ENCODE data around the gene SMYD2.

Gene SMYD2

DNA sequence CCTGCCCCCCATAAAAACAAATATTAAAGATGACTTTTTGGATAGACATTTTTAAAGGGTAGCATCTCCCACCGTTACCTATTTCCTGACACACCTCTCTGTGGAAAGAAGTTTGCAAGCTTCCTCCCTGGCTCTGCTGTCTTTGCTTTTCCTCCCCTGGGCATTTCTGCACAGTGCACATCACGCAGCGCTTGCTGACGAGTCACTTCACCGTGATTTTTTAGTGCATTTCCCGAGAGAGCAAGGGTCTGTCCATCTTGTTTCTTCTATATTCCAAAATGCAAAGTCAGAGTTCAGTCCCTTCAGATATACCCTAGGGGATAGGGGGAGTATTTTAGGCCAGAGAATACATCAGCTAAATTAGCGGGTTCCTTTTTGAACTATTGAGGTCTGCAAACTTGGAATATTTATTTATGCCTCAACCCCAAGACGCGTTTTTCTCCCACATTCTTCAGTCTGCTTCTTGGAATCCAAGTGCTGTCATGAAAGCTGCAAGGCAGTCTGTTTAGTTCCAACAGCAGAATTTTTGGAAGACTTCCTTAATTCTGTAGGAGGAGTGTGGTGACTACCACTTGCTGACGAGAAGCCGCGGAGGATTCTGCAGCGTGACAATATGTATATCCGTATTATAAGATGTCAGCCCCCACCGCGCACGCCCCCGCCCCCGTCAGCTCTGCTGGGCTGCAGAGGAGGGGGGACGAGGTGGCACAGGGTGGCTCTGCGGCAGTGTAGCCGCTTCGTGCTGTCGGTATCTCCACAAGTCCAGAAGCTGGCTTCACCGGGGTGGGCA lies 22.4 kb downstream of the SMYD2 start:
- no peak for TF ChIP-seq GATA2 (IDR thresholded peaks at IDR 0.05; ENCODE audit: low read depth, low read length)
- no peak for TF ChIP-seq GATA3 (IDR thresholded peaks at IDR 0.05; ENCODE audit: low read depth, low read length)

DNA sequence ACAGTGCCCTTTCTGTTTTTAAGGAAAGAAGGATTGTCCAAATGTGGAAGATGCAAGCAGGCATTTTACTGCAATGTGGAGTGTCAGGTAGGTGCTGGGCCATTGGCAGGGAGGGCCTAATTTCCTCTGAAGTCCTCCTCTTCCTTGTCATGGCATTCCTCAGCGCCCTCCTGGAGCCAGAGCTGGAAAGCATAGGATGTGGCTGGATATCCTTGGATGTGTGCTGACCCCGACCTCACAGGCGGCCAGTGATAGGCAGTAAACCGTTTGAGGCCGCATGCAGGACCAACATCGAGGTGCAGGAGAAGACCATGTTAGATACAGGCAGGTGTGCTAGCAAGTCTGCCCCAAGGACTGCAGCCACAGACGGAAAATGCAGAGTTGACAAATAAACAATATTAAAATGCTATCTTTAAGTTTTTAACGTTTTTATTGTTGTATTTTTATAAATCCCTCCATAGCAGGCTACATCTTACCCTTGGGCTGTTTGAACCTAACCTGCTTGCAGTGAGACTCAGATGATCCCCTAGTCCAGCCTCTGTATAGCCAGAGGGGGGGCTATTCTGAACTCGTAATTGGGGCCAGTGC lies 24.3 kb downstream of the SMYD2 start:
- TF ChIP-seq GATA2 (IDR thresholded peaks at IDR 0.05; ENCODE audit: low read depth, low read length) = no peak
- TF ChIP-seq GATA3 (IDR thresholded peaks at IDR 0.05; ENCODE audit: low read depth, low read length) = no peak

DNA sequence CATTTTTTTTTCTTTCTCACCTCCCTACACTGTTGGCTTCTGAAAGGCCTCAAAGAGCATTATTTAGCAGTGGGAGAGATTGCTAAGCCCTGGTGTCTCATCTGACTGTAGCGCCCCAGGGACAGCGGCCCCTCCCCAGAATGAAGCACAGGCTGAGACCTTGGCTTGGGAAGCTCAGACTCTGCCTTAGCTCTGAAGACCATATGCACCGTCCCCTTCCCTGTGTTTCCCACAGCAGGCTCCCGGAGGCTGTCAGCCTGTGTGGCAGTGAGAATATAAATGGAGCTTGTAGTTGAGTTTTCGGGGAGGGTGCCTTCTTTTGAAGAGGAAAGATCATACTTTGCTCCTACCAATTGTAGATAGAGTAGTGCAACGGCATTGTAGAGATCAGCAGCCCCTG lies 25.3 kb downstream of the SMYD2 start:
- no peak for TF ChIP-seq GATA2 (IDR thresholded peaks at IDR 0.05; ENCODE audit: low read depth, low read length)
- TF ChIP-seq GATA3 (IDR thresholded peaks at IDR 0.05; ENCODE audit: low read depth, low read length) = no peak

DNA sequence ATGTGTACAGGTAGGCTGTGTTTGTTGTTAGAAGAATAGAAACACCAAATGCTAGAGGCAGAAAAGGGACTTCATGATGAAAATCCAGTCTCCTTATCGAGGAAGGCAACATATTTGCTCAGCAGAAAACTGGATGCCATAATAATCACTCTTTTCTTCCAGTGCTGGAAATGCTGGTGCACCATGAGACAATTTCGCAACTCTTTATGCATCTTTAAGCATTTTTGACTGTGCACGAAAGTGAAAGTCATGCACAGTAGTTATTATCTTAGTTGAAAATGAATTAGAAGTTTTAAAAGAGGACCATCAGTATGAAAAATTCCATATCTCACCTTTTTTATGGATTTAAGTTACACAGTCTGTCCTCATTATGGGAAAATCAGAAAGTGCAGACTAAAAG lies 29.1 kb downstream of the SMYD2 start:
- TF ChIP-seq GATA3 (IDR thresholded peaks at IDR 0.05; ENCODE audit: low read depth, low read length) (no peak), GATA2 (IDR thresholded peaks at IDR 0.05; ENCODE audit: low read depth, low read length) (no peak)

GRCh38 chr1:214310777-214311690 lies 30.1 kb downstream of the SMYD2 start:
- TF ChIP-seq GATA2 (IDR thresholded peaks at IDR 0.05; ENCODE audit: low read depth, low read length) = no peak
- TF ChIP-seq GATA3 (IDR thresholded peaks at IDR 0.05; ENCODE audit: low read depth, low read length) = no peak

- TF ChIP-seq GATA3 (IDR thresholded peaks at IDR 0.05; ENCODE audit: low read depth, low read length) = no peak
- TF ChIP-seq GATA2 (IDR thresholded peaks at IDR 0.05; ENCODE audit: low read depth, low read length) = no peak
Observed at GRCh38 chr1:214312530-214313051, 31.6 kb downstream of the SMYD2 start.

DNA sequence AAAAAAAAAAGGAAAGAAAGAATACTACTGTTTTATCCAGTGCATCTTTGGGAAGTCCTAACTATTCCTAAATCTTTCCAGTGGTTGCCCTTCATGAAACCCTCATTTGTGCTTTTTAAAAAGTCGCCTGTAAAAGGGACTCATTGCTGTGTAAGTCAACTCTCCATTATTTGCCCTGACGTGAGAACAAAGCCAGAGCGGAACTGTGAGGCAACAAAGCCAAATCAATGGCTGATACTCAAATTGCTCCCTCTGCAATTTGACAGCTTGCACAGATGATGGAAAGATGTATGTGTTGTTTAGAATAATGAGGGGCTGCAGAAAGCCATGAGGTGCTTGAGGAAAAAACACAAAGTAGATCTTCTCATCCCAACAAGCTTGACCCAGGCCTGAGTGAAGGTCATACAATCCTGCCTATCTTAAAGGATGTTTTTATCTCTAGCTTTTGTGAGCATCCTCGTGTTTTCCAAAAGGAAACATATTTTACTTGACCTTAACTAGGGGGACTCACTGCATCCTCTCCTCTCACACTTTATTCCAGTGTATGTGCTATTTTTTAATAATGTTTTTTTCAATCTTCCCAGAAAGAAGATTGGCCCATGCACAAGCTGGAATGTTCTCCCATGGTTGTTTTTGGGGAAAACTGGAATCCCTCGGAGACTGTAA lies 33.4 kb downstream of the SMYD2 start:
- TF ChIP-seq GATA3 (IDR thresholded peaks at IDR 0.05; ENCODE audit: low read depth, low read length) (no peak), GATA2 (IDR thresholded peaks at IDR 0.05; ENCODE audit: low read depth, low read length) (no peak)

GRCh38 chr1:214316593-214316992 lies 35.6 kb downstream of the SMYD2 start:
- no peak for TF ChIP-seq GATA3 (IDR thresholded peaks at IDR 0.05; ENCODE audit: low read depth, low read length)
- no peak for TF ChIP-seq GATA2 (IDR thresholded peaks at IDR 0.05; ENCODE audit: low read depth, low read length)

- no peak for TF ChIP-seq GATA2 (IDR thresholded peaks at IDR 0.05; ENCODE audit: low read depth, low read length)
- no peak for TF ChIP-seq GATA3 (IDR thresholded peaks at IDR 0.05; ENCODE audit: low read depth, low read length)
Observed at GRCh38 chr1:214317300-214317699, 36.3 kb downstream of the SMYD2 start.

DNA sequence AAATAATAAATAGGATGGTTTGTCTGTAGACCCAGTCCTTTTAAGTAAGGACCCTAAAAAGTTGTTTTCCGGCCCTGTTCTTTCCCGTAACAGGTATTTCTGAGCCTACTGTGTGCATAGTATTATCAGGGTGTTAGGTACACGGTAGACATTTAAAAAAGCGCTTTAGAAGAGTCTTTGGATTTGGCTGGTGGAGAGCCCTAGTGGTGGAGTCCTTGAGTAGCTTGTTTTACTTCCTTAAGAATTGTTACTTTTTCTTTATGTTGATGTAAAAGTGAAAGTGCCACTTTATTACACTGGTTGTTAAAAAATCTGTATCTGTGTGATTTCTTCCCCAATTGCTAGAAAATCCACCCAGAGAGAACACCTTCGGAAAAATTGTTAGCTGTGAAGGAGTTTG lies 36.8 kb downstream of the SMYD2 start:
- no peak for TF ChIP-seq GATA3 (IDR thresholded peaks at IDR 0.05; ENCODE audit: low read depth, low read length)
- no peak for TF ChIP-seq GATA2 (IDR thresholded peaks at IDR 0.05; ENCODE audit: low read depth, low read length)

GRCh38 chr1:214318356-214318755 lies 37.4 kb downstream of the SMYD2 start:
- TF ChIP-seq GATA2 (IDR thresholded peaks at IDR 0.05; ENCODE audit: low read depth, low read length) = no peak
- TF ChIP-seq GATA3 (IDR thresholded peaks at IDR 0.05; ENCODE audit: low read depth, low read length) = no peak

DNA sequence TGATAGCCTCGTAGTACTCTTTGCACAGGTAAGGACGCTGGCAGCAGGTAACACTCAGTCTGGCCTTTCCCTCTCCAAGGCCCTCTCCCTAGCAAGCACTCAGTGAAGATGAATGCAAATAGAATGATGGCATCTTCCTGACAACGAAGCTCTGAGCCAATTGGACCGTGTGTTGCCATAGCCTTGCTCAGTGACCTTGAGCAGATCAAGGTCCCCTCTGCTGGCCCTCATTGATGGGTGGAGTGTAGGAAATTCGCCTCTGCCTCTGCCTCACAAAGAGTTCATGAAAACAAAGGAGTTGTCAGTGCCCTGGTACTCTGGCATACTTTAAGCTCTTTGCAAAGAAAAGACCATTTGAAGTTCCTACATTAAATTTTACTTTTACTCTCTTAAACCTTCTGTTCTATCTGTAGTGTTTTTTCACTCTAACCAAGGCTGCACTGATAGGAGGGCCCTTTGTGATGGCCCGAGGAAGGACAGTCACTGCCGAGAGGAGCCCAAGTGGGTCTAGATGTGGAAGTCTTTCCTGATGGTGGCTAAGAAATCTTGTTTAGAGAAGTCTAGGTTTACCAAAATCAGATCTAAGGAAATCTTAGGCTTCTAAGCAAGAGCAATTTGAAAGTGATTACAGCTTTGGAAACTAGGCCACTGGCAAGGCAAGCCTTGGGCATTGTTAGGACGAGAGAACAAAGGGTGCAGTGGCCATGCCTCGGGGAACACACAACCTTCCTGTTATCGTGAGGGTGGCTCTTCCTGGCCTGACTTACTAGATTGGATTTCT lies 38.2 kb downstream of the SMYD2 start:
- TF ChIP-seq GATA3 (IDR thresholded peaks at IDR 0.05; ENCODE audit: low read depth, low read length) (no peak), GATA2 (IDR thresholded peaks at IDR 0.05; ENCODE audit: low read depth, low read length) (no peak)

- TF ChIP-seq GATA2 (IDR thresholded peaks at IDR 0.05; ENCODE audit: low read depth, low read length) = no peak
- TF ChIP-seq GATA3 (IDR thresholded peaks at IDR 0.05; ENCODE audit: low read depth, low read length) = no peak
Observed at GRCh38 chr1:214319938-214320337, 39.0 kb downstream of the SMYD2 start.
